Measurements from ENCODE around the gene SYNDIG1.

DNA sequence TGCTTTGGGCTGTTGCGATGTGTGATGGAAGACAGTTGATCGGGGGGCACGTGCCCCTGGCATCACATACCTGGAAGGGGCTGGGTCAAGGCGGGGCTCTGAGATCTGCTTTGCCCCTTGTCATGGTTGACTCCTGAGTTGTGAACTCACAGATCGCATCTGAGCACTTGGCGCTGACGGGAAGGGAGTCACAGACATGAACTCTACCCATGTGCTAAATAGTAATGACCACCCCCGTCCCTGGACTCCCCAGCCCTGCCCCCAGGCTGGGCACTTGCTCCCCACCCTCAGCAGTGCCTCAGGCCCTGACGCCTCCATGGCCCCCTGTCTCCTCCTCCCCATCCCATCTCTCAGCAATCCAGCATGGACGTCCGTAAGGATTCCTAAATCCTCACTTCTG is 107.0 kb downstream of the SYNDIG1 start:
- TF ChIP-seq, protein P1, sequence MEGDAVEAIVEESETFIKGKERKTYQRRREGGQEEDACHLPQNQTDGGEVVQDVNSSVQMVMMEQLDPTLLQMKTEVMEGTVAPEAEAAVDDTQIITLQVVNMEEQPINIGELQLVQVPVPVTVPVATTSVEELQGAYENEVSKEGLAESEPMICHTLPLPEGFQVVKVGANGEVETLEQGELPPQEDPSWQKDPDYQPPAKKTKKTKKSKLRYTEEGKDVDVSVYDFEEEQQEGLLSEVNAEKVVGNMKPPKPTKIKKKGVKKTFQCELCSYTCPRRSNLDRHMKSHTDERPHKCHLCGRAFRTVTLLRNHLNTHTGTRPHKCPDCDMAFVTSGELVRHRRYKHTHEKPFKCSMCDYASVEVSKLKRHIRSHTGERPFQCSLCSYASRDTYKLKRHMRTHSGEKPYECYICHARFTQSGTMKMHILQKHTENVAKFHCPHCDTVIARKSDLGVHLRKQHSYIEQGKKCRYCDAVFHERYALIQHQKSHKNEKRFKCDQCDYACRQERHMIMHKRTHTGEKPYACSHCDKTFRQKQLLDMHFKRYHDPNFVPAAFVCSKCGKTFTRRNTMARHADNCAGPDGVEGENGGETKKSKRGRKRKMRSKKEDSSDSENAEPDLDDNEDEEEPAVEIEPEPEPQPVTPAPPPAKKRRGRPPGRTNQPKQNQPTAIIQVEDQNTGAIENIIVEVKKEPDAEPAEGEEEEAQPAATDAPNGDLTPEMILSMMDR (conservative IDR thresholded peaks at IDR 0.05; ENCODE audit: low read length), result no peak
- TF ChIP-seq EZH2phosphoT487 (IDR thresholded peaks at IDR 0.05; ENCODE audit: borderline replicate concordance, low read depth, low read length), result no peak
